HT1080 (cell line): ENCODE measurements around the gene NUDT6. TPM values are rescaled to one million over a fixed set of nuclear protein-coding genes. Genes with fewer than 3 reads are reported as not detected.
"Not testable (repeated sequence)": the region's sequence is repeated elsewhere in the genome, so short reads cannot be mapped to it uniquely, and the experiment has no call there.

Experiments
- DNase-seq: peaks from one replicate; pipeline ENCODE4 v3.0.0-alpha.2; 2015; ENCODE audit warnings: low read depth
- total RNA-seq: library from RNA; depleted of rRNA; stranded (reverse); fragments of >200 nt; shearing (Covaris generic); gene quantifications from 2 replicates; pipeline ENCODE4 v1.2.3, GENCODE V29; 2014

The NUDT6 gene
- total RNA-seq, 1 experiment from 2014 or later: 13.6 TPM

DNA sequence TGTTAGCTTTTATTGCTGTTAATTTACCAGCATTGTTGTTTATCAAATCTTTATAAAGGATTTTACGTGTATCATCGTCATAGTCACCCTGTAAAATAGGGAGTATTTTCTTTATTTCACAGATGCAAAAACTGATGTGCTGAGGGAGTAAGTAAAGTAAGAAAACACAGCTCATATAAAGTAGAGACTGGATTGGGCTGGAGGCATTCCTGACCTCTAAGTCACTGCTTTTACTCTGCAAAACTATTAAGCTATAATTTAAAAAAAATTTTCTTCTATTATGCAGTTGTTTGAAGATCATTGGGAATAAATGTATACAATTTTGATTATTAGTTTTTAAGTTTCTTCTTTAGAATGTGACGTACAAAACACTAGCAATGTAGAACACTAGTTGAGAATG is 45.9 kb downstream of the NUDT6 start:
- no peak for DNase-seq

DNA sequence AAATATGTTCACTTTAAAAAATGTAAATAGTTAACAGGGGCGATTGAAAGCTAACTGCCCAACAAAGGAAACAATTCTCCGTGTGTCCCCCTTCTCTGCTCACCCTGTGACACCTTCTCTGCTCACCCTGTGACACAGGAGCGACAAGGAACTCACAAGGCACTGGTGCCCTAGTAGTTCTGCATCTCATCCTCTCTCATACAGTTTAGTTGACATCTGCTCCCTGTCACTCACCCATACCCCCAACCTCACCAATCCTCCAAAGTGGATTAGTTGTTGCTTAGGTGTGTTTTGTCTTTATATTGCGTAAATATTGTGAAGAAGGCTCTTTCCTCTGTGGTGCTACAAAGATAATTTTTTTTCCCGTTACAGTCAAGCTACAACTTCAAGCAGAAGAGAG is 46.4 kb downstream of the NUDT6 start:
- DNase-seq: no peak

DNA sequence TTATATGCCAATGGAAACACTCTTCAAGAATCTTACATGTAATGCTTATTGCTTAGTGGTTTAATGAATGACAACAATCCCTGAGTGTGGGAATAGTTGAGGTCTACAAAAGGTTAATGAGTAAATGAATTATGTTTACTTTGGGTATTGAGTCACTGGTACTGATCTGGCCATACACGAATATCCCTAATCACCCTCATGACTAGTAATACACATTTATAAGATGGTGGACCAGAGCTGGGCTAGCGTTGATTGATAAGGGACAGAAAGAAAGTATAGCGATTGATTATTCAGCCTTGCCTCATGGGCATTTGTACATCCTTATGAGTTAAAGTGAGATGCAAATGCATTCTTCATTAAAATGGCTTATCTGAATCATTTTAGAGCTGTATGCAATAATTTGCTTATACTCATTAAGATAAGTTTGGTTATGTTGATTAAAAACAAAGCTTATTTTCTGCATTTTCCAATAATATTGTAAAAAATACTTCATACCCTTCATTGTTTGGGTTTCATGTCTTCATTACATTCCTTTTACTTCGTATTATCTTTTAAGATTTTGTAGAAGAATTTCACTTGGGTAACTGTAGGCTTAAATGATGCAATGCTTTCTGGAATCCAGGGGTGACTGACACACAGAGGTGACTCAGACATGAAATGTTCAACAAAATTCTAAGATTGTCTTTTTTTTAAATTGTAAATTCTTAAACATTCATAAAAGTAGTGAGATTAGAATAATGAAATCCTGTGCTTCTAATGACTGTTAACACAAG is 48.4 kb downstream of the NUDT6 start:
- DNase-seq: peak; percentile 67

DNA sequence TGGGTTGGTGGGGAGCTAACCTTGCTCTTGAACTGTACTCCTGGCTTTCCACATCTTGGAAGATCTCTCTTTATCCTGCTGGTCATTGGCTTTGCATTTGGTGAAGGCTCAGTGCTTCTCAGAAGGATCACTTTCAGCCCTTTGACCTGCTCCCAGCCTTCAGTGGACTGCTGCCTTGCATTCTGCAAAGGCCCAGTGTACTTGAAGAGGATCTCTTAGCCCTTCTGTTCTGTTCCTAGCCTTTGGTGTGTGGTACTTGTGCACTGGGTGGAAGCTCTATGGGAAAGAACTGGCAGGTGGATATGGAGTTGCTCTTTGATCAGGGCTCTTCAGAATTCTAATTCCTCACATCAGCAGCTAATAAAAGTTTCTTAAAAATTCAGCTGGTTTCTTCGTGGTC is 49.3 kb downstream of the NUDT6 start:
- DNase-seq: no peak

DNA sequence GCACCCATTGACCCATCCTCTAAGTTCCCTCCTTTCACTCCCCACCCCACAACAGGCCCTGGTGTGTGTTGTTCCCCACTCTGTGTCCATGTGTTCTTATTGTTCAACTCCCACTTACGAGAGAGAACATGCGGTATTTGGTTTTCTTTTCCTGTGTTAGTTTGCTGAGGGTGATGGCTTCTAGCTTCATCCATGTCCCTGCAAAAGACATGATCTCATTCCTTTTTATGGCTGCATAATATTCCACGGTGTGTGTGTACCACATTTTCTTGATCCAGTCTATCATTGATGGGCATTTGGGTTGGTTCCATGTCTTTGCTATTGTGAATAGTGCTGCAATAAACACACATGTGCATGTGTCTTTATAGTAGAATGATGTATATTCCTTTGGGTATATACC is 54.2 kb downstream of the NUDT6 start:
- DNase-seq: not testable (repeated sequence)

DNA sequence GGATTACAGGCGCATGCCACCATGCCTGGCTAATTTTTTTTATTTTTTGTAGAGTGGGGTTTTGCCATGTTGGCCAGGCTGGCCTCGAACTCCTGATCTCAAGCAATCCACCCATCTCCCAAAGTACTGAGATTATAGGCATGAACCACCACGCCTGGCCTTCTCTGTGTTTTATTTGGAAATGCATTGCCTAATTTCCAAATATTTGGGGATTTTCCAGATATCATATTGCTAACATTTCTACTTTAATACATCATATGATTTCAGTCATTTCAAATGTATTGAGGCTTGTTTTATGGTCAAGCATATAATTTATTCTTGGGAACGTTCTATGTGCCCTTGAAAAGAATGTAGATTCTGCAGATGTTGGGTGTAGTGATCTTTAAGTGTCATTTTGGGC is 57.0 kb downstream of the NUDT6 start:
- DNase-seq: no peak

DNA sequence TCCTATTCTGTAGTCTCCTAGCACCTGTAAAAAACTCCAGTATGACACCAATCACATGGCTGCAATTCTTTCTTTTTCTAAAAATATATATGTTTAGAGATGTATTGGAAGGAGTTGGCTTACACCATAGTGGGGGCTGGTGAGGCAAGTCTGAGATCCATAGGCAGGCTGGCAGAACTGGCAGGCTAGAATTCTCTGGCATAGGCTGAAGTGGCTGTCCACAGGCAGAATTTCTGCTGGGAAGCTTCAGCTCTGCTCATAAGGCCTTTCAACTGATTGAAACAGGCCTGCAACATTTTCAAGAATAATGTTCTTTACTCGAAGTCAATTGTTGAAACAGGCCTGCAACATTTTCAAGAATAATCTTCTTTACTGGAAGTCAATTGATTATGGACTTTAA is 58.8 kb downstream of the NUDT6 start:
- DNase-seq: no peak

DNA sequence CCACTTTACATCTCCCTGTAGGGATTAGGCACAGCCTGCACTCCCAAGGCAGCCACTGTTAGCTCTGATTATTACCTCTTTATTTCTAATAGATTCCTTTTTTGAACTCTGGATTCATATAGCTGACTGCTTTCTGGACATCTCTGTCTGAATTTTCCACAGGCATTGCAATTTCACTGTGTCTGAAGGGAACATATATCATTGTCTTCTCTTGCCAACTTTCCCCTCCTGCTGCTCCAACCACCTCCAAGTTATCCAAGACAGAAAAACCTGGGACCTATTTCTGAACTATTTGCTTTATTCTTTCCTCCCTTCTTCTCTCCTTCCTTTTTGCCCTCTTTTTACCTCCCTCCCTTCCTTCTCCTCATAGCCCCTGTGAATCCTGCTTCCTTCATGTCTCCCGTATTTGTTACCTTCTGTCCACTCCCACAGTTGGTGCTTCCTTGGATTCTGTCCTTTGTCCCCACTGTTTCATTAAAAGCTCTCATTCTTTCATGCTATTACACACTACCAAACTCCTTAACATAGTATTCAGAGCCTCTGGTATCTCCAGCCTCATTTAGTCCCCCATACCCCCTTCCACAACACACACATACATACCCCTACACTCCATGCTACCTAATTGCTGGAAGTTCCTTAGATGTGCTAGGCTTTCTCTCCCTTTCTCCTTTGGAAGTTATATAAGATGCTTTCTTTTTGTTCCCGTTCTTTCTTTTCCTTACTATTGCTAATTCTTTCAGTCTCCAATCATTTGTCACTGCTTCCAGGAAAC is 61.0 kb downstream of the NUDT6 start:
- DNase-seq: no peak

DNA sequence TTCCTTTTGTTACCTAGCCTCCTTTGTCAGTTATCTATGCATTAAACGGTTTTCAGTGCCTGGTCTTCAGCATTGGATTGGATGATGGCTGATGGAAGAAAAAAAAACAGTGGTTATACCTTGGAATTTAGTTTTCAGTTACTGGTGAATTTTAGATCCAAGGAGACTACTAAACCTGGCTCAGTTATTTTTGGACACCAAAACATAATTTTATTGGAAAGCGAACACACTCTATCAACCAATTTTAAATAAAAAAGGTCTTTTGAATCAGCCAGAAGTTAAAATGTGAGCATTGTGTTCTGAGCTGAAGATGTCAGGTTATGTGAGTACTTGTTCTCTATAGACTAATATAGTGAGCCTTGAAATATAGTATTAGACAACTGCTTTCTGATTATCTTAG is 63.7 kb downstream of the NUDT6 start:
- DNase-seq: no peak

DNA sequence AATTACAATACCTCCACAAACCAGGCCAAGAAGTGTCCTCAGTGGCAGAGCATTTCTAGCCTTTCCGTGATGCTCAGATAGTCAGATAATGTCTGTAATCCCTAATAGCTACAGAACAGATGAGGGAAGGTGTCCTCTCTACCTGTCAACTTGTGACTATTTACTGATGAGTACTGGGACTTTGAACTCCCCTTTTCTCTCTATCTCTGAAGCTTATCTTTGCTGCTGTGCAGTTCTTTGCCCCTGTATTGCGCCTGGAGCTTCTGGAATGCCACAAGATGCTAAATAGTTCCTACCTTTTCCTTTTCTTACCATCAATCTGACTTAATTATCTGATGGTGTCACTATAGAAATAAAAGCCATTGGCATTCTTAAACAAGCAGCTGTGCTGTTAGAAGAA is 65.2 kb downstream of the NUDT6 start:
- DNase-seq: no peak

DNA sequence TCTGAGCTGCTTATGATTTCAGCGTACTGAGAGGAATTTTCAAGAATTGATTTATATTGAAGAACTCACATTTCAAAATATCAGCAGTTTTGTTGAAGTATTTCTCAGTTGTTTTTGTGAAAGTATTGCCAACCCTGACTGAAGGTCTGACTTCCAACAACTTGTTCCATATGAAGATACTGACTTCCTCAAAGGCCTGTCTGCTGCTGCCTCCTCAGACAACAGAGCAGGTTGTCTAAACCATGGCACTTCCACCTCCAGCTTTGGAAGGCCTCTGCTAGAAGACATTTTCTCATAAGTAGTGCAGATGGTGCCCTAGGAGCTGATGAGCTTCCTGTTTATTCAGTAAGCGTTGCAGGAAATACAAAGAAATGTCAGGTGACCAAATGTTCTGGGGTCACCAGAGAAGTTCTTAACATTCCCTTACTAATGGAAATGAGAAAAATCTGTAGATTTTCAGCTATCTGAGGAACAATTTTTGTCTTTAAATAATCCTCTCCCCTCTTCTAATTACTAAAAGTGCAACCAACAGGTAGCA is 67.0 kb downstream of the NUDT6 start:
- no peak for DNase-seq

DNA sequence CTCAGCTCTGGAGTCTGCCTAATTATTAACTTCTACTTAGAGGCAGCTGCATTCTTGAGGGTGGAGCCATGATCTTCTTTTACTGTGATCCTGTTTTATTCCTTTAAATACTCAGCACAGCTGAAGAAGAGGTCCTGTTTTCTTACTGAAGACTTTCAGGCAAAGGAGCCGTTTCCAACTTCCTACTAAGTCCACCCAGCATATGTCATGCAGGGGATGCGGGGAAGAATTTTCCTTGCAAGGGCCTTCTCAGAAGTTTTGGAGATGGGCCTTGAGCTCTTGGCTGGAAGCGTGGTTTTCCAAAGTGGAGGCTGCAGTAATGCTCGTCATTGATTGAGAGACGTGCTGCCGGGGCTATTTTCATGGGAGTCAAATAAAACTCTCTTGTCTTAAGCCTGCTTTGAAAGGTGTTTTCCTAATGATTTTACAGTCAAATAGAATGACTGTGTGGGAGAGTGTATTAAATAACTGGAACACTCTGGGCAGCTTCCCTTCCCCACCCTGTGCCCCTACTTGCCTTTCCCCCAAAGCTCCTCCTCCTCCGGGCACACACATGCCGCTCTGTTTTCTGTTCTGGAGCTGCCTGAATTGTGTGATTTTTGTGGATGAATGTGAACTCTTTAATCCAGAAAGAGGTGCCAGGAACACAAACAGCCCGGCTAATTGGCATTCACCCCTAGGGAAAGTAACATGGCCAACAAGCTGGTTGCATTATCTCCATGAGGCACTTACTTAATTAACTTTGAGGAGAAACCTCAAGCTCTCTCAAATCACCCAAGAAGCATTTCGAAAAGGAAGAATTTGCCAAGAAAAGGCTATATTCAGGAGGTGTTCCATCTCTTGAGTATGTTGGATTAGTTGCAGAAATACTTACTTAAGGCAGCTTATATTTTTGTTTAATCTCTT is 67.7 kb downstream of the NUDT6 start:
- DNase-seq: no peak

DNA sequence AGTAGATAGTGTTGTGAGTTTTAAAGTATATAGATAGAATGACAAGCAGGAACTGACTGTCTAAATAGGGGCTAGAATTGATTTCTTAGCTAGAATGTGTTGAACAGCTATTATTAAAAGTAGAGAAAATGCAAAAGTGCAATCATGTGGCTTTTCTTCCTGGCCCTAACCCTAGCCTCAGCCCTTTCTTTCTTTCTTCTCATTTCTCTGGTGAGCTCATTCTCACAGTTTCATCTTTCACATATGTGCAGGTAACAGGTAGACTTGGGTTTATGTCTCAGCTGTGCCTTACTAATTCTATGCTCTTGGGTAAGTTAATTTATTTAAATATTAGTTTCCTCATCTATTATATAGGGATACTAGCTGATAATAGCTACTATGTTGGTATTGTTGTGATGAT is 70.8 kb downstream of the NUDT6 start:
- no peak for DNase-seq

DNA sequence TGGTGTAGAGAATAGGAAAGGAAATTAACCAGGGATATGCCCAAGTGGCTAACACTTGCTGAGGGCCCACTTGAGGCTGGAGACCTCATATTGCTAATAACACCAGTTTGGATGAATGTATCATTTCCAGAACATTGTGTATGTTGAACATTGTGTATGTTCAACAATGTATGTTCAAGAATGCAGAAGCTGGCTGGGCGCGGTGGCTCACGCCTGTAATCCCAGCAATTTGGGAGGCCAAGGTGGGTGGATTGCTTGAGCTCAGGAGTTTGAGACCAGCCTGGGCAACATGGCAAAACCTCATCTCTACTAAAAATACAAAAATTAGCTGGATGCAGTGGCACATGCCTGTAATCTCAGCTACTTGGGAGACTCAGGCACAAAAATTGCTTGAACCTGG is 72.6 kb downstream of the NUDT6 start:
- not testable (repeated sequence) for DNase-seq

DNA sequence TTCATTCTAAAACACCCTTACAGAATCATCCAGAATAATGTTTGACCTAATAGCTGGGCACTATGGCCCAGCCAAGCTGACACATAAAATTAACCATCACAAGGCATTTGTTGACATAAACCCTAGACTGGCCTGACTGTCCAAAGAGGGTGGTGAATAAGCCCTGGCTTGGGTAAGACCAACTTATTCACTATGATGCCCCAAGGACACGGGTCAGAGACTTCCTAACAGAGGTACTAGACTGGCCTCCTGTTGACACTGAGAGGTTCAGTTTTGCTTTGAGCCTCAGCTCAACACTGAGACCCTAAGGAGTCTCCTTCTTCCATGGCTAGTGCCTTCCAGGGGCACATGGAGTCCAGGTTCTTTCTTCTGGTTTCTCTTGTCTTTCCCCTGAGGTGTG is 74.5 kb downstream of the NUDT6 start:
- no peak for DNase-seq

DNA sequence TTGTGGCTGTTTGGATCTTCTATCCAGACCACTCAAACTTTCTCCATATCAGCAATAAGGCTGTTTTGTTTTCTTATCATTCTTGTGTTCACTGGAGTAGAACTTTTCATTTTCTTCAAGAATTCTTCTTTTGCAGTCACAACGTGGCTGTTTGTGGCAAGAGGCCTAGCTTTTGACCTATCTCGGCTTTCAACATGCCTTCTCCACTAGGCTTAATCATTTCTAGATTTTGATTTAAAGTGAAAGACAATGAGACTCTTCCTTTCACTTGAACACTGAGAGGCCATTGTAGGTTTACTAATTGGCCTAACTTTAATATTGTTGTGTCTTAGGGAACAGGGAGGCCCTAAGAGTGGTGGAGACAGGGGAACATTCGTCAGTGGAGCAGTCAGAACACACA is 76.6 kb downstream of the NUDT6 start:
- DNase-seq: no peak

DNA sequence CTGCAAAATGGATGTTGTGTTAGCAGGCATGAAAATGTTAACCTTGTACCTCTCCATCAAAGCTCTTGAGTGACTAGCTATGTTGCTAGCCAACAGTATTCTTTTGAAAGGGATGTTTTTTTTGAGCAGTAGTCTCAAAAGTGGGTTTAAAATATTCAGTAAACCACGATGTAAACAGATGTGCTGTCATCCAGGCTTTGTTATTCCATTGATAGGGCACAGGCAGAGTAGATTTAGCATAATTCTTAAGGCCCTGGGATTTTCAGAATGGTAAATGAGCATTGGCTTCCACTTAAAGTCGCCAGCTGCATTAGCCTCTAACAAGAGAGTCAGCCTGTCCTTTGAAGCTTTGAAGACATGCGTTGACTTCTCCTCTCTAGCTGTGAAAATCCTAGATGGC is 77.3 kb downstream of the NUDT6 start:
- DNase-seq: no peak

DNA sequence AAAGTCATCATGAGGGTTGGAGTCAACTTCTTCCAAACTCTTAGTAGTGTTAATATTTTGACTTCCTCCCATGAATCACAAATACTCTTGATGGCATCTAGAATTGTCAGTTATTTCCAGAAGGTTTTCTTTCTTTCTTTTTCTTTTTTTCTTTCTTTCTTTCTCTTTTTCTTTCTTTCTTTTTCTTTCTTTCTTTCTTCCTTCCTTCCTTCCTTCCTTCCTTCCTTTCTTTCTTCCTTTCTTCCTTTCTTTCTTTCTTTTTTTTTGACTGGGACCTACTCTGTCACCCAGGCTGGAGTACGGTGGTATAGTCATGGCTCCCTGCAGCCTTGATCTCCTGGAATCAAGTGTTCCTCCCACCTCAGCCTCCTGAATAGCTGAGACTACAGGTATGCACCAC is 78.0 kb downstream of the NUDT6 start:
- DNase-seq: not testable (repeated sequence)

DNA sequence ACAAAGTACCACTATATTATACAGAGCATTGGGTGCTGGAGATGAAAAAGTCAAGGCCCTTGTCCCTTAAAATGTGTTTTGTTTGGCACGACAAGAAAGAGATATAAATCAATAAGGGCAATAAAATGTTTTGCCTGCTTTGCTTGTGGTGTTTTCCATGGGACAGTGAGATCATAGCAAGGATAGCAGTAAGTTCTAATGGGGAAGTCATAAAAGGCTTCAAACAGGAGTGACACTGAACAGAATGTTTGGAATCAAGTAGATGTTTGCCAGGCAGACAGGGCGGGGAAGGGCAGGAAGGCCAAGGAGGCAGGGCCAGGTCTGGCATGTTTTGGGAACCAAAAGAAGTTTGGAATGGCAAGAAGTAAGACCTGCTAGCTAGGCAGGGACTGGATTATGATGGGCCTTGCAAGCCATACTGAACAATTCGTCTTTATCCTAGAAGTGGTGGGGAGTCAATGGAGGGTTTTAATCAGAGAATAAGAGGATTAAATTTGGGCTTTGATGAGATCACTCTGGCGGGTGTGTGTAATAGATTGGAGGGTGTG is 79.3 kb downstream of the NUDT6 start:
- no peak for DNase-seq
